ENCODE data around the gene SANBR. TPM values are rescaled to one million over a fixed set of nuclear protein-coding genes. Genes with fewer than 3 reads are reported as not detected.

Gene SANBR
- total and polyA plus RNA-seq, 2 of the 13 experiments (the other 11 are each of a cell fraction or from before 2014, with no cell fraction given): 9.8 to 20.9 TPM

- peak; percentile 76 for TF ChIP-seq ZNF407 (CRISPR knock-in tag; IDR thresholded peaks at IDR 0.05; ENCODE audit: not compliant biosample characterization)
- TF ChIP-seq ZNF264 (CRISPR knock-in tag; IDR thresholded peaks at IDR 0.05): no peak
- peak; percentile 79 for TF ChIP-seq SAP130 (CRISPR knock-in tag; IDR thresholded peaks at IDR 0.05; ENCODE audit: low read depth)
- peak; percentile 83 for TF ChIP-seq ZNF574 (CRISPR knock-in tag; IDR thresholded peaks at IDR 0.05)
- peak; percentile 38; the same call in 1 of the 2 replicates for TF ChIP-seq MED1 (CRISPR knock-in tag; IDR thresholded peaks at IDR 0.05)
- TF ChIP-seq CBX1 (IDR thresholded peaks at IDR 0.05; ENCODE audit: low read depth): peak; percentile 90
- TF ChIP-seq ZNF503 (CRISPR knock-in tag; IDR thresholded peaks at IDR 0.05): 0 out of 2 replicates have a peak, but pooled peaks have one; percentile 7
- peak; percentile 66 for TF ChIP-seq GATAD1 (CRISPR knock-in tag; IDR thresholded peaks at IDR 0.05)
- TF ChIP-seq ZSCAN22 (CRISPR knock-in tag; IDR thresholded peaks at IDR 0.05): peak; percentile 74; the same call in 1 of the 2 replicates
- TF ChIP-seq ZGPAT (CRISPR knock-in tag; IDR thresholded peaks at IDR 0.05): peak; percentile 39; the same call in 1 of the 2 replicates
- peak; percentile 31; the same call in 1 of the 2 replicates for TF ChIP-seq ZBTB44 (CRISPR knock-in tag; IDR thresholded peaks at IDR 0.05)
Observed at GRCh38 chr2:61065714-61066709, at the start of gene SANBR (continued).
